ENCODE data around the gene PACS2. TPM values are rescaled to one million over a fixed set of nuclear protein-coding genes. Genes with fewer than 3 reads are reported as not detected.
"Not testable (repeated sequence)": the region's sequence is repeated elsewhere in the genome, so short reads cannot be mapped to it uniquely, and the experiment has no call there.

PACS2 gene
- total RNA-seq, 2 donors from 2014 or later: 117 to 121 TPM

DNA sequence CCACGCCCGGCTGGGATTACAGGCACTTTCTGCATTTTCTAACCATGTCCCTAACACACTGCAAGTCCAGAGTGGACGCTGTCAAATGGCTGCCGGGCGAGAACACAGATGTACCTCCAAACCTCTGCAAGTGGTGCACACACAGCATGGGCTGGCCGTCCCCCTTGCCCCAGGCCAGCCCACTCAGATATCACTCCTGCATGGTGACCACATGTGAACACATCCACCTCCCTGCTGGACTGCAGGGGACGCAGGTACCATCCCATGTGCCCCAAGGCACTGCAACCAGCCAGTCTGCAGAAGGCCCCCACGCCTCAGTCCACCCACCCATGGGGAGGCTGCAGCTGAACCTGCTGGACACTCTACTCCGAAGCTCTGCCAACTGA is 27.8 kb upstream of the PACS2 start:
- Mint-ChIP-seq H3K9me3 (no peaks in the 10 kb centered on the region), H3K4me3 (no peak overlapping the region), H3K4me1 (peaks cover 10% of the 10 kb centered on the region), H3K27me3 (ENCODE audit: insufficient read depth) (no peaks in the 10 kb centered on the region), H3K36me3 (ENCODE audit: low read depth) (peaks cover 4% of the 10 kb centered on the region), H3K27ac (no peak overlapping the region)
- H3K9ac ChIP-seq (ENCODE audit: extremely low read depth, low read length, poor library complexity, severe bottlenecking): no peak overlapping the region
- no peaks in the 10 kb centered on the region for H3K9me3 ChIP-seq (ENCODE audit: control insufficient read depth, low read length)
- H3K27ac ChIP-seq (ENCODE audit: low read depth, low read length): no peak overlapping the region
- no peaks in the 10 kb centered on the region for H3K27me3 ChIP-seq (ENCODE audit: control insufficient read depth, insufficient read depth, low read length, poor library complexity, severe bottlenecking)
- no peak for DNase-seq
- H3K36me3 ChIP-seq (ENCODE audit: control insufficient read depth, insufficient read depth, low read length): peaks cover 7% of the 10 kb centered on the region
- no peak overlapping the region for H3K4me3 ChIP-seq (ENCODE audit: low read length)
- 92% methylated on average over 7 to 9 of the region's 9 CpGs for WGBS, 2 experiments (ENCODE audit: insufficient coverage in 1 of 2, insufficient read length in 1 of 2)
- H3K4me1 ChIP-seq (ENCODE audit: control insufficient read depth, insufficient read depth, low read length): peaks cover 3% of the 10 kb centered on the region
- TF ChIP-seq, protein P1, sequence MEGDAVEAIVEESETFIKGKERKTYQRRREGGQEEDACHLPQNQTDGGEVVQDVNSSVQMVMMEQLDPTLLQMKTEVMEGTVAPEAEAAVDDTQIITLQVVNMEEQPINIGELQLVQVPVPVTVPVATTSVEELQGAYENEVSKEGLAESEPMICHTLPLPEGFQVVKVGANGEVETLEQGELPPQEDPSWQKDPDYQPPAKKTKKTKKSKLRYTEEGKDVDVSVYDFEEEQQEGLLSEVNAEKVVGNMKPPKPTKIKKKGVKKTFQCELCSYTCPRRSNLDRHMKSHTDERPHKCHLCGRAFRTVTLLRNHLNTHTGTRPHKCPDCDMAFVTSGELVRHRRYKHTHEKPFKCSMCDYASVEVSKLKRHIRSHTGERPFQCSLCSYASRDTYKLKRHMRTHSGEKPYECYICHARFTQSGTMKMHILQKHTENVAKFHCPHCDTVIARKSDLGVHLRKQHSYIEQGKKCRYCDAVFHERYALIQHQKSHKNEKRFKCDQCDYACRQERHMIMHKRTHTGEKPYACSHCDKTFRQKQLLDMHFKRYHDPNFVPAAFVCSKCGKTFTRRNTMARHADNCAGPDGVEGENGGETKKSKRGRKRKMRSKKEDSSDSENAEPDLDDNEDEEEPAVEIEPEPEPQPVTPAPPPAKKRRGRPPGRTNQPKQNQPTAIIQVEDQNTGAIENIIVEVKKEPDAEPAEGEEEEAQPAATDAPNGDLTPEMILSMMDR (conservative IDR thresholded peaks at IDR 0.05): no peak

DNA sequence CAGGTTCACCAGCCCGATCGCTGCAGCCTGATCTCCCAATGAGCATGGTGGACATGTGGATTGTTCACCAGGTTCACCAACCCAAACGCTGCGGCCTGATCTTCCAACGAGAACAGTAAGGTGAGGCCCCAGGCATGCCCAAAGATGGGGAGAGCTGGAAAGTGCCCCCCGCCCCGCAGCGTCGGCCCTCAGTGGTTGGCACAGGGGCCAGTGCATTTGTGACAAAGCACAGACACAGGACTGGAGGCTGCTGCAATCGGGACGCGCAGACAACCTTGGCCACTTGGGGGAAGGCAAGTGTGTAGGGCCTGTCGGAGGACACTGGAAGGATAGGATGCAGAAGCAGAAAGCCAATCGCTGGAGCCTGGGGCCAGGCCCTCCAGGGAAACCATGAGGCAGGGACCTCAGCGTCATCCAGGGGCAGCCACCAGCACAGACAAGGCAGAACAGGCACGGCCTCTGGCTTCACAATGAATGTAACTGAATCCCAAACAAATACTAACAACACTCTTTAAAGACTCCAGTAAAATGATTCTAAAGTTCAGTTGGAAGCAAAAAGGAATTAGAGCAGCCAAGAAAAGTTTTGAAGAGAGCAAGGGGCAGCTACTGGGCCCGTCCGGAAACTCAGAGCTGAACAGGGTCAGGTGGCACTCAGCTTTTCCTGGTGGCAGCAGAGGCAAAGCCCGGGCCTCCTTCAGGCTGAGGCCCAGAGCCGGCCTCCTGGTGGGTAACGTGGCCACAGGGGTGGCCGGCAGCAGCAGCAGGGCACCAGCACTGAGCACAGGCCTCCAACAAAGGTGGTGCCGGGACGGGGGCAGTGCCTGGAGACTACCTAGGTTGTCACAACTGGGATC is 27.1 kb upstream of the PACS2 start:
- Mint-ChIP-seq H3K27ac (no peak overlapping the region), H3K36me3 (ENCODE audit: low read depth) (peaks cover 4% of the 10 kb centered on the region), H3K9me3 (no peaks in the 10 kb centered on the region), H3K27me3 (ENCODE audit: insufficient read depth) (no peaks in the 10 kb centered on the region), H3K4me3 (no peak overlapping the region), H3K4me1 (peaks cover 4% of the 10 kb centered on the region)
- Histone ChIP-seq H3K4me3 (ENCODE audit: low read length) (no peak overlapping the region), H3K4me1 (ENCODE audit: control insufficient read depth, insufficient read depth, low read length) (peaks cover 3% of the 10 kb centered on the region), H3K9me3 (ENCODE audit: control insufficient read depth, low read length) (no peaks in the 10 kb centered on the region), H3K9ac (ENCODE audit: extremely low read depth, low read length, poor library complexity, severe bottlenecking) (no peak overlapping the region), H3K27me3 (ENCODE audit: control insufficient read depth, insufficient read depth, low read length, poor library complexity, severe bottlenecking) (no peaks in the 10 kb centered on the region), H3K36me3 (ENCODE audit: control insufficient read depth, insufficient read depth, low read length) (peaks cover 7% of the 10 kb centered on the region), H3K27ac (ENCODE audit: low read depth, low read length) (no peak overlapping the region)
- DNase-seq: peak; percentile 62
- TF ChIP-seq, protein P1 (conservative IDR thresholded peaks at IDR 0.05): peak; percentile 25
- WGBS, 2 experiments (ENCODE audit: insufficient coverage in 1 of 2, insufficient read length in 1 of 2): 88 to 90% methylated on average over 19 to 24 of the region's 24 CpGs

DNA sequence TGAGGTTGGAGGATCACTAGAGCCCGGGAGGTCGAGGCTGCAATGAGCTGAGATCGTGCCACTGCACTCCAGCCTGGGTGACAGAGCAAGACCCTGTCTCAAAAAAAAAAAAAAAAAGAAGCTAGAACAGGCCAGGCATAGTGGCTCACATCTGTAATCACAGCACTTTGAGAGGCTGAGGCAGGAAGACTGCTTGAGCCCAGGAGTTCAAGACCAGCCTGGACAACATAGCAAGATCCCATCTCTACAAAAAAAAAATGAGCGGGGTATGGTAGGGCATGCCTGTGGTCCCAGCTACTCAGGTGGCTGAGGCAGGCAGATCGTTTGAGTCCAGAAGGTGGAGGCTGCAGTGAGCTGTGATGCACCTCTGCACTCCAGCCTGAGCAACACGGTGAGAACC is 25.6 kb upstream of the PACS2 start:
- not testable (repeated sequence) for H3K4me3 ChIP-seq (ENCODE audit: low read length); H3K4me1 ChIP-seq (ENCODE audit: control insufficient read depth, insufficient read depth, low read length); DNase-seq; H3K36me3 Mint-ChIP-seq (ENCODE audit: low read depth); H3K27ac ChIP-seq (ENCODE audit: low read depth, low read length); H3K9me3 ChIP-seq (ENCODE audit: control insufficient read depth, low read length); H3K27me3 ChIP-seq (ENCODE audit: control insufficient read depth, insufficient read depth, low read length, poor library complexity, severe bottlenecking); H3K27me3 Mint-ChIP-seq (ENCODE audit: insufficient read depth); H3K27ac Mint-ChIP-seq; H3K36me3 ChIP-seq (ENCODE audit: control insufficient read depth, insufficient read depth, low read length); H3K4me3 Mint-ChIP-seq; H3K9me3 Mint-ChIP-seq; H3K4me1 Mint-ChIP-seq; H3K9ac ChIP-seq (ENCODE audit: extremely low read depth, low read length, poor library complexity, severe bottlenecking)
- WGBS, 2 experiments (ENCODE audit: insufficient coverage in 1 of 2, insufficient read length in 1 of 2): 95 to 98% methylated on average over 6 of the region's 6 CpGs
